ENCODE results near the gene WDR64. TPM values are rescaled to one million over a fixed set of nuclear protein-coding genes. Genes with fewer than 3 reads are reported as not detected.

WDR64 gene
- total and polyA plus RNA-seq, 12 donors = 0.11 to 0.24 (median 0.12) TPM; not detected in 8

DNA sequence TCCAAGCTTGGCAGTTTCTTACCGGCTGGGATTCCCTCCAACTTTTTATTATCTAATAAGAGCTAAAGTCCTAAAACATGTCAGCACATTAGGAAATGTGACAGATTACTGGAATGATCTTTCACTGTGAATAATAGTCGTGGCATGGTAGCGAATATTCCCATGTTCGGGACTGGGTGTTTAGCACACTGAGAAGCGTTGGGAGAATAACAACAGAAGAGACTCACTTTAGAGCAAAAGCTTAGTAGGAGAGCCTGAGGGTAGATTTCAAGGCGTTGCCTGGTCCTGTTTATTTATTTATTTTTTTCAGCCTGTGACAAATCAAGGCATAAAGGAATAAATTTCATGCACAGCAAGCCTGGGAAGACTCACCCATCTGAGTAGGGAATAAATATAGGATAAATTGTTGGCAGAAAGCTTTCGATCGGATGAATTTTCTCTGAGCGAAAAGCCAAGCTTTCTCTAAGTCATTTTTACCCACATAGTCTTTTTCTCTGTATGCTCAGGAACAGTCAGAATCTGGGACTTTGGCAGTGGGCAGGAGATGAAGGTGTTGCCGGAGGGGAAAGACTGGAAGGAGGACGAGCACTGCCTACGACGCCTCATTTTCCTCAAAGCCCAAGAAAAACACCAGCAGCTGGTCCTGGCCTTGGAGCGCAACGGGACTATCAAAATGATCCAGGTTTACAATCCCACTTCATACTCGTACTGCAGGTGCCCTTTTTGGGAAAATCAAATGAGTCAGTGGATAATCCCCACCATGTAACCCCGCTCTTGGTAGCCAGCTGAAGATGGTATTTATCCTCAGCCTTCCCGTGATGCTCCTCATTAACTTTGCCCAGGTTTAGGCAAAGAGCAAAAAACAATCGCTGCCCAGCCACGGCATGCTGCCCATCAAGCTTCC is 97.2 kb downstream of the WDR64 start:
- intact Hi-C loops (cut with DNase I) = no loop called here
- DNase-seq = peak in 1 of 7 donors; percentile 23
- no peaks in the 10 kb centered on the region for H3K4me1 ChIP-seq (replicated peaks in 1 of 2)
- H3K36me3 ChIP-seq (replicated peaks in 1 of 2) = no peaks in the 10 kb centered on the region
- no peaks in the 10 kb centered on the region for H3K27me3 ChIP-seq
- TF ChIP-seq, protein P1, sequence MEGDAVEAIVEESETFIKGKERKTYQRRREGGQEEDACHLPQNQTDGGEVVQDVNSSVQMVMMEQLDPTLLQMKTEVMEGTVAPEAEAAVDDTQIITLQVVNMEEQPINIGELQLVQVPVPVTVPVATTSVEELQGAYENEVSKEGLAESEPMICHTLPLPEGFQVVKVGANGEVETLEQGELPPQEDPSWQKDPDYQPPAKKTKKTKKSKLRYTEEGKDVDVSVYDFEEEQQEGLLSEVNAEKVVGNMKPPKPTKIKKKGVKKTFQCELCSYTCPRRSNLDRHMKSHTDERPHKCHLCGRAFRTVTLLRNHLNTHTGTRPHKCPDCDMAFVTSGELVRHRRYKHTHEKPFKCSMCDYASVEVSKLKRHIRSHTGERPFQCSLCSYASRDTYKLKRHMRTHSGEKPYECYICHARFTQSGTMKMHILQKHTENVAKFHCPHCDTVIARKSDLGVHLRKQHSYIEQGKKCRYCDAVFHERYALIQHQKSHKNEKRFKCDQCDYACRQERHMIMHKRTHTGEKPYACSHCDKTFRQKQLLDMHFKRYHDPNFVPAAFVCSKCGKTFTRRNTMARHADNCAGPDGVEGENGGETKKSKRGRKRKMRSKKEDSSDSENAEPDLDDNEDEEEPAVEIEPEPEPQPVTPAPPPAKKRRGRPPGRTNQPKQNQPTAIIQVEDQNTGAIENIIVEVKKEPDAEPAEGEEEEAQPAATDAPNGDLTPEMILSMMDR (IDR thresholded peaks at IDR 0.05) = no peak
- TF ChIP-seq POLR2A (IDR thresholded peaks at IDR 0.05) = no peak
- no peaks in the 10 kb centered on the region for H3K9me3 ChIP-seq (replicated peaks in 1 of 3)
- no peak overlapping the region for H3K27ac ChIP-seq
- 56 to 68% (median 64%) methylated on average over 20 of the region's 20 CpGs for WGBS, 4 donors
- peak overlapping the region in 1 of 4 donors; percentile 42 for H3K4me3 ChIP-seq

DNA sequence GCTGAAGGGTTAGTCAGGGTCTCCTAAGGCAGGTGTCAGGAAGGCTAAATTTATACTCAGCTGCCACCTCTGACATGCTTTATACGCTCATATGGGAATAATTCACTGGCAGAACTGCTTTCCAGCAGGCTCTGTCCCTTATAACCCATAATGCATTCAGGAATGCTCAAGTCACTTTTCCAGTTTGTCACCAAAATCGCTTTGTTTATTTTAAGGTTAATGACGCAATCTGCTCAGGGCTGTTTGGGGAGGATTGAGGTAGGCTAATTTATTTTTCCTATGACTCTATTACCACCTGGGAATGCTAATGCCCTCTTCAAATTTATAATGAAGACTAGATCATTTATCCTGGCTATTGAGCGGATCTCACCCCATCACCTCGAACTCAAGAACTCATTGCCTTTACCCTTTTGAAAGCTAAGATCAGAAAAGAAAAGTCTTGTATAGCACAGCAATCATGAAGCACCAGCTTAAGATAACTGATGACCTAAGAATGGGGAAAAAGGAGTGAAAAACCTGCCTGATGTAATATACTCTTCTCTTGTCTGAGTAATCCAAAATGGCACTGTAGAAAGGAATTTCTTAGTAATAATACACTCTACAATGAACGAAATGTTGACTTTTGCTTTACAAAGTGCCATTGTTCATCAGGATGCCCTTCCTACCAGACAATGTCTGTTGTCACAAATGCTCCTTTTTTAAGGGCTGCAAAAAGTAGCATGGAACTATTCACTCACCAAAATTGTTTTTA is 98.0 kb downstream of the WDR64 start:
- Histone ChIP-seq H3K36me3 (replicated peaks in 1 of 2) (no peaks in the 10 kb centered on the region), H3K4me1 (replicated peaks in 1 of 2) (no peaks in the 10 kb centered on the region), H3K27ac (no peak overlapping the region), H3K9me3 (replicated peaks in 1 of 3) (no peaks in the 10 kb centered on the region), H3K4me3 (no peak overlapping the region), H3K27me3 (no peaks in the 10 kb centered on the region)
- DNase-seq = no peak
- WGBS, 4 donors = 85 to 91% (median 88%) methylated on average over 6 of the region's 6 CpGs
- no peak for TF ChIP-seq POLR2A (IDR thresholded peaks at IDR 0.05)
- TF ChIP-seq, protein P1 (IDR thresholded peaks at IDR 0.05) = no peak
- intact Hi-C loops (cut with DNase I) = no loop called here

DNA sequence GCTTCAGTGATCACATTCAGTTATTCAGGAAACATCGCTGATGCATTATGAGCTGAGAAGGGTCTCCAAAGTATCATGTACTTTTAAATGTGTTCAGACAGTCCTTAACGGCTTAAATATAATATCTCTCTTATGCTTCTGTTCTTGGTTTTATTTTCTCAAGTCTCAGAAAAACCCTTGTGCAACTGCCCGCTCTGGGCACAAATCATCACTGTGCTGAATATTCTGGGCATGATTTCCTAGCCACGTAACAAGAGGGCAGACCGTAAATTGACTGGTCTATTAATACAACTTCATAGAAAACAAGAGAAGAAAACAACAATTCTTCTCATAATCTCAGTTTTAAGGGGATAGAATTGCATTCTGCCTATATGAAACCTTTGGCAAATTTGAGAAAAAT is 99.4 kb downstream of the WDR64 start:
- Histone ChIP-seq H3K27ac (no peak overlapping the region), H3K36me3 (replicated peaks in 1 of 2) (no peaks in the 10 kb centered on the region), H3K4me1 (replicated peaks in 1 of 2) (no peaks in the 10 kb centered on the region), H3K27me3 (no peaks in the 10 kb centered on the region), H3K9me3 (replicated peaks in 1 of 3) (no peaks in the 10 kb centered on the region), H3K4me3 (no peak overlapping the region)
- no peak for TF ChIP-seq POLR2A (IDR thresholded peaks at IDR 0.05)
- TF ChIP-seq, protein P1 (IDR thresholded peaks at IDR 0.05) = no peak
- DNase-seq = no peak
- intact Hi-C loops (cut with DNase I) = no loop called here
- WGBS, 4 donors = 84 to 92% (median 90%) methylated on average over 5 of the region's 5 CpGs

DNA sequence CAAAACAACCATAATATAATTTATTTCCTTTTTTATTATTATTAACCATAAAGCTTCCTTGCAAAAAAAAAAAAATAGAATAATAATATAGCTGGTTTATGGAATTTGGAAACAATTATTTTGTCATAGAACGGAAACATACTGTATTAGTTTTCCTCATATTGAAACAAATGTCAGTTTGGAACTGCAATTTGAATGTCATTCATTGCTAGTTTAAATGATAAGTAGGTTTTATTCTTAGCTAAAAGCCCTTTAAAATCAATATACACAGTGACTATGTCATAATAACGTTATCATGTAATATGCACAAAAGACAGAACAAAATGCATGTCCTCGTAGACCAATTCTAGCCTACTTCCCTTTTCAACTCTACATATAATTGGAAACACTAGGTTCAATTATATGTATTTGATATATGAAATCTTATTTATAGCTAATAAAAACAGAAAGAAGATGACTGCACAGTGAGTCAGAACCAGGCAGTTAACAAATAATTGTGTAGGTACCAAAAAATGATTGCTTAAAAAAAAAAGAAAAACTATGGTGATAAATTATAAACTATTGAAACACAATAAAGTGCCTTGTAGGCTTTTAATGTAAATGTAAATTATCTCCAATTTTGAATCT is 110.7 kb downstream of the WDR64 start:
- Histone ChIP-seq H3K4me3 (no peak overlapping the region), H3K9me3 (replicated peaks in 1 of 3) (no peaks in the 10 kb centered on the region), H3K27me3 (no peaks in the 10 kb centered on the region), H3K36me3 (replicated peaks in 1 of 2) (no peaks in the 10 kb centered on the region), H3K27ac (no peak overlapping the region), H3K4me1 (replicated peaks in 1 of 2) (no peaks in the 10 kb centered on the region)
- no peak for TF ChIP-seq POLR2A (IDR thresholded peaks at IDR 0.05)
- TF ChIP-seq, protein P1 (IDR thresholded peaks at IDR 0.05) = no peak
- intact Hi-C loops (cut with DNase I) = no loop called here
- DNase-seq = no peak
- 76 to 91% (median 78%) methylated on average over 3 of the region's 3 CpGs for whole genome bisulfite sequencing, 4 donors
